ENCODE results near the gene JCHAIN.

DNA sequence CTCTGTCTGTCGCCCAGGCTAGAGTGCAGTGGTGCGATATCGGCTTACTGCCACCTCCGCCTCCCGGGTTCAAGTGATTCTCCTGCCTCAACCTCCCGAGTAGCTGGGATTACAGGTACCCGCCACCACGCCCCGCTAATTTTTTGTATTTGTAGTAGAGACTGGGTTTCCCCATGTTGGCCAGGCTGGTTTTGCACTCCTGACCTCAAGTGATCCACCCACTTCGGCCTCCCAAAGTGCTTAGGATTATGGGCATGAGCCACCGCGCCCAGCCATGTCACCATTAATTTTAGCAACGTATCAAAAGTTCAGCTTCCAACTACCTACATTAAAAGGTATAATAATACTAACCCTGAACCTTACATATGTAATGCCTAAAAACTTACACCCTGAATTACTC, 21.1 kb upstream of the JCHAIN start:
- TF ChIP-seq, protein P1, sequence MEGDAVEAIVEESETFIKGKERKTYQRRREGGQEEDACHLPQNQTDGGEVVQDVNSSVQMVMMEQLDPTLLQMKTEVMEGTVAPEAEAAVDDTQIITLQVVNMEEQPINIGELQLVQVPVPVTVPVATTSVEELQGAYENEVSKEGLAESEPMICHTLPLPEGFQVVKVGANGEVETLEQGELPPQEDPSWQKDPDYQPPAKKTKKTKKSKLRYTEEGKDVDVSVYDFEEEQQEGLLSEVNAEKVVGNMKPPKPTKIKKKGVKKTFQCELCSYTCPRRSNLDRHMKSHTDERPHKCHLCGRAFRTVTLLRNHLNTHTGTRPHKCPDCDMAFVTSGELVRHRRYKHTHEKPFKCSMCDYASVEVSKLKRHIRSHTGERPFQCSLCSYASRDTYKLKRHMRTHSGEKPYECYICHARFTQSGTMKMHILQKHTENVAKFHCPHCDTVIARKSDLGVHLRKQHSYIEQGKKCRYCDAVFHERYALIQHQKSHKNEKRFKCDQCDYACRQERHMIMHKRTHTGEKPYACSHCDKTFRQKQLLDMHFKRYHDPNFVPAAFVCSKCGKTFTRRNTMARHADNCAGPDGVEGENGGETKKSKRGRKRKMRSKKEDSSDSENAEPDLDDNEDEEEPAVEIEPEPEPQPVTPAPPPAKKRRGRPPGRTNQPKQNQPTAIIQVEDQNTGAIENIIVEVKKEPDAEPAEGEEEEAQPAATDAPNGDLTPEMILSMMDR (IDR thresholded peaks at IDR 0.05), result no peak
- TF ChIP-seq POLR2A (IDR thresholded peaks at IDR 0.05) (no peak), POLR2AphosphoS5 (IDR thresholded peaks at IDR 0.05; ENCODE audit: insufficient read depth in 1 of 2, low read depth in 1 of 2) (no peak)

Measured in vagina (tissue), 2 donors.